Measurements from ENCODE around the gene SSU72.

SSU72 gene

GRCh38 chr1:1574721-1575537, at the start of gene SSU72:
SSU72 (minus strand) TSS chr1:1574863; CDS start chr1:1574557, 306 bp downstream.
- DNase-seq: peak; percentile 79

GRCh38 chr1:1623631-1624442, 49.2 kb upstream of the SSU72 start:
- no peak for DNase-seq

- DNase-seq: no peak
Observed at GRCh38 chr1:1623181-1623630, 48.5 kb upstream of the SSU72 start.

- DNase-seq: no peak
Observed at GRCh38 chr1:1622788-1623094, 48.1 kb upstream of the SSU72 start.

- DNase-seq: no peak
Observed at GRCh38 chr1:1622010-1622787, 47.5 kb upstream of the SSU72 start.

- no peak for DNase-seq
Observed at GRCh38 chr1:1621173-1622009, 46.7 kb upstream of the SSU72 start.

GRCh38 chr1:1620433-1621139, 45.9 kb upstream of the SSU72 start:
- no peak for DNase-seq

- DNase-seq: no peak
Observed at GRCh38 chr1:1619917-1620361, 45.3 kb upstream of the SSU72 start.

- no peak for DNase-seq
Observed at GRCh38 chr1:1618396-1619068, 43.9 kb upstream of the SSU72 start.

- no peak for DNase-seq
Observed at GRCh38 chr1:1617925-1618324, 43.3 kb upstream of the SSU72 start.

GRCh38 chr1:1617516-1617915, 42.9 kb upstream of the SSU72 start:
- DNase-seq: no peak

- no peak for DNase-seq
Observed at GRCh38 chr1:1616838-1617237, 42.2 kb upstream of the SSU72 start.

- DNase-seq: no peak
Observed at GRCh38 chr1:1616045-1616790, 41.6 kb upstream of the SSU72 start.

GRCh38 chr1:1615256-1616044, 40.8 kb upstream of the SSU72 start, which contains the start of gene MIB2:
MIB2 (plus strand) TSS chr1:1615500; CDS start chr1:1623453, 7,953 bp downstream.
- peak; percentile 94 for DNase-seq

GRCh38 chr1:1614954-1615255, 40.2 kb upstream of the SSU72 start:
- DNase-seq: no peak

GRCh38 chr1:1614204-1614953, 39.7 kb upstream of the SSU72 start:
- no peak for DNase-seq

GRCh38 chr1:1613509-1614082, 38.9 kb upstream of the SSU72 start:
- DNase-seq: no peak

GRCh38 chr1:1612104-1612400, 37.4 kb upstream of the SSU72 start:
- no peak for DNase-seq

GRCh38 chr1:1610796-1611195, 36.1 kb upstream of the SSU72 start:
- DNase-seq: no peak
